A549 (cell line): ENCODE results near the gene EXOG. TPM values are rescaled to one million over a fixed set of nuclear protein-coding genes. Genes with fewer than 3 reads are reported as not detected.

Experiments
- ATAC-seq, 2 experiments: fragments of 200-7000 bp in 1 of 2; fragments of >200 bp in 1 of 2; cut with Nextera tagmentation in 1 of 2; cut with Tn5 transposase in 1 of 2; 3 replicates each; pipeline versions ENCODE4 v1.8.0 to v1.9.1; 2018 to 2020; ENCODE audit warnings: mild to moderate bottlenecking in 1 of 2, moderate library complexity in 1 of 2
- CTCF ChIA-PET: fragments of 300-600 bp; sonication (Branson Sonifier 250); formaldehyde crosslinking; extraction: SDS; loops from one replicate; lab custom pipeline; 2021; ENCODE audit warnings: antibody characterized with exemption, inconsistent platforms; lab: Yijun Ruan, JAX
- POLR2A ChIA-PET: fragments of 350-600 bp; formaldehyde crosslinking; extraction: SDS; loops from one replicate; lab custom pipeline; 2021; ENCODE audit warnings: antibody characterized with exemption, inconsistent platforms; lab: Yijun Ruan, JAX
- DNase-seq, 2 experiments: peaks; one replicate each; pipeline versions ENCODE4 v3.0.0 to v3.0.0-alpha.2; 2011 to 2016; ENCODE audit warnings: low read depth in 1 of 2, low spot score in 1 of 2
- FAIRE-seq: peaks from 2 replicates; lab custom pipeline; 2011; peaks lifted over from hg19 to GRCh38; lab: Jason Lieb, UNC
- H3K27ac ChIP-seq, 2 experiments: fragments of >200 bp; sonication (Bioruptor Twin); formaldehyde crosslinking; 3 replicates each; pipeline ENCODE4 v1.5.1; 2016 to 2017
- H3K4me1 ChIP-seq: fragments of >200 bp; sonication (Bioruptor Twin); formaldehyde crosslinking; 3 replicates; pipeline ENCODE4 v1.6.1; 2016
- H3K4me2 ChIP-seq: fragments of >200 bp; sonication (Bioruptor Twin); formaldehyde crosslinking; 3 replicates; pipeline ENCODE4 v1.6.1; 2016
- H3K4me3 ChIP-seq: fragments of >200 bp; sonication (Bioruptor Twin); formaldehyde crosslinking; 3 replicates; pipeline ENCODE4 v1.5.1; 2016
- H3K9me3 ChIP-seq: fragments of >200 bp; sonication (Bioruptor Twin); formaldehyde crosslinking; 3 replicates; pipeline ENCODE4 v1.6.1; 2016
- CHD2 ChIP-seq: fragments of 150-350 bp; IDR thresholded peaks from 2 replicates; pipeline ENCODE4 v1.6.1; 2014; ENCODE audit warnings: low read length; ENCODE audit not compliant: partially characterized antibody
- CHD4 ChIP-seq: fragments of 200-600 bp; sonication (generic); IDR thresholded peaks from 2 replicates; pipeline ENCODE4 v1.6.1; 2016; ENCODE audit warnings: antibody characterized with exemption, mild to moderate bottlenecking, borderline replicate concordance
- EP300 ChIP-seq, 2 experiments: fragments of >200 bp; sonication (Bioruptor Twin); formaldehyde crosslinking; IDR thresholded peaks; 2 replicates in 1 of 2; 3 replicates in 1 of 2; pipeline ENCODE4 v1.6.1; 2016 to 2017
- ESRRA ChIP-seq: fragments of 150-350 bp; IDR thresholded peaks from 2 replicates; pipeline ENCODE4 v1.6.1; 2014; ENCODE audit warnings: mild to moderate bottlenecking, low read length, borderline replicate concordance
- FOXS1 ChIP-seq: fragments of 250-450 bp; sonication (Bioruptor Pico); IDR thresholded peaks from 2 replicates; pipeline ENCODE4 v1.5.0; 2020; ENCODE audit warnings: mild to moderate bottlenecking, moderate library complexity
- HEYL ChIP-seq: fragments of 250-450 bp; sonication (Bioruptor Pico); IDR thresholded peaks from 2 replicates; pipeline ENCODE4 v1.8.0; 2021; ENCODE audit warnings: mild to moderate bottlenecking, moderate library complexity
- HOXB5 ChIP-seq: fragments of 250-450 bp; sonication (Bioruptor Pico); IDR thresholded peaks from 2 replicates; pipeline ENCODE4 v1.5.0; 2020; ENCODE audit warnings: mild to moderate bottlenecking, moderate library complexity
- KDM1A ChIP-seq: fragments of 200-600 bp; sonication (generic); IDR thresholded peaks from 2 replicates; pipeline ENCODE4 v1.6.1; 2016; ENCODE audit warnings: low read depth, mild to moderate bottlenecking
- MAFK ChIP-seq: fragments of 450-650 bp; IDR thresholded peaks from 2 replicates; pipeline ENCODE4 v1.6.1; 2014; ENCODE audit not compliant: partially characterized antibody
- MAZ ChIP-seq: fragments of 150-350 bp; IDR thresholded peaks from 2 replicates; pipeline ENCODE4 v1.6.1; 2014; ENCODE audit warnings: antibody characterized with exemption, low read depth, low read length, borderline replicate concordance
- NFE2L2 ChIP-seq: fragments of 150-350 bp; conservative IDR thresholded peaks from 2 replicates; pipeline ENCODE4 v1.6.1; 2014; ENCODE audit warnings: low read length
- NPAS2 ChIP-seq: fragments of 250-450 bp; sonication (Bioruptor Pico); IDR thresholded peaks from 2 replicates; pipeline ENCODE4 v1.8.0; 2022; ENCODE audit warnings: mild to moderate bottlenecking, moderate library complexity, borderline replicate concordance
- POLR2AphosphoS2 ChIP-seq: conservative IDR thresholded peaks from 2 replicates; pipeline ENCODE4 v1.6.1; 2012; ENCODE audit warnings: low read length, improper control_type of control experiment, inconsistent platforms
- RAD21 ChIP-seq, 2 experiments: fragments of >200 bp in 1 of 2; sonication (Bioruptor Twin) in 1 of 2; formaldehyde crosslinking in 1 of 2; IDR thresholded peaks in 1 of 2; conservative IDR thresholded peaks in 1 of 2; 2 replicates in 1 of 2; 3 replicates in 1 of 2; pipeline ENCODE4 v1.6.1; 2012 to 2018; ENCODE audit warnings: inconsistent platforms in 1 of 2
- RARB ChIP-seq: fragments of 250-450 bp; sonication (Bioruptor Pico); IDR thresholded peaks from 2 replicates; pipeline ENCODE4 v1.8.0; 2021; ENCODE audit warnings: mild to moderate bottlenecking, moderate library complexity
- RCOR1 ChIP-seq: fragments of 150-350 bp; IDR thresholded peaks from 2 replicates; pipeline ENCODE4 v1.6.1; 2014; ENCODE audit warnings: antibody characterized with exemption, low read length, low read depth
- RFX5 ChIP-seq: fragments of 450-650 bp; IDR thresholded peaks from 2 replicates; pipeline ENCODE4 v1.7.1; 2014; ENCODE audit warnings: antibody characterized with exemption, mild to moderate bottlenecking, moderate library complexity
- SREBF2 ChIP-seq: fragments of 450-650 bp; IDR thresholded peaks from 2 replicates; pipeline ENCODE4 v1.6.1; 2014; ENCODE audit warnings: mild to moderate bottlenecking, moderate library complexity
- TP53 ChIP-seq: fragments of 250-450 bp; sonication (Bioruptor Pico); IDR thresholded peaks from 2 replicates; pipeline ENCODE4 v1.5.0; 2021; ENCODE audit warnings: mild to moderate bottlenecking, moderate library complexity
- ZNF302 ChIP-seq: fragments of 250-450 bp; sonication (Bioruptor Pico); IDR thresholded peaks from 2 replicates; pipeline ENCODE4 v1.9.0; 2021; ENCODE audit warnings: inconsistent platforms, mild to moderate bottlenecking, moderate library complexity
- ZSCAN20 ChIP-seq: fragments of 250-450 bp; sonication (Bioruptor Pico); IDR thresholded peaks from 2 replicates; pipeline ENCODE4 v1.8.0; 2022; ENCODE audit warnings: mild to moderate bottlenecking, moderate library complexity
- WGBS: methylation state at CpG from one replicate; pipeline ENCODE4 v1.1.6; 2017; ENCODE audit errors: missing lambda C conversion rate; 5-methylcytosine and 5-hydroxymethylcytosine counted together
- polyA plus RNA-seq, 4 experiments: library from polyadenylated mRNA; depleted of rRNA in 3 of 4; stranded (reverse); fragments of >200 nt; fragmentation: RNase III in 1 of 4; extraction: RNeasy Plus Mini Kit Qiagen cat#74134 plus additional on column Dnase treatment in 1 of 4; gene quantifications; 2 replicates in 3 of 4; 3 replicates in 1 of 4; pipeline ENCODE4 v1.2.3, GENCODE V29; 2011 to 2017
- TF ChIP-seq, protein P1 (sequence below): fragments of 250-450 bp; sonication (Bioruptor Pico); IDR thresholded peaks from 2 replicates; pipeline ENCODE4 v1.5.0; 2020; ENCODE audit warnings: low read depth, mild to moderate bottlenecking, moderate library complexity
- TF ChIP-seq, protein P2 (sequence below): fragments of 200-600 bp; sonication (generic); IDR thresholded peaks from 2 replicates; pipeline ENCODE4 v1.6.1; 2016; ENCODE audit warnings: antibody characterized with exemption, mild to moderate bottlenecking, moderate library complexity
- TF ChIP-seq, protein P3 (sequence below): fragments of >200 bp; sonication (Bioruptor Twin); formaldehyde crosslinking; IDR thresholded peaks from 2 replicates; pipeline ENCODE4 v1.6.1; 2016
- TF ChIP-seq, protein P4 (sequence below): IDR thresholded peaks from 2 replicates; pipeline ENCODE4 v1.6.1; 2012; ENCODE audit warnings: low read depth, borderline replicate concordance
- TF ChIP-seq, protein P5 (sequence below): fragments of 450-650 bp; IDR thresholded peaks from 2 replicates; pipeline ENCODE4 v1.6.1; 2014; ENCODE audit warnings: antibody characterized with exemption
- TF ChIP-seq, protein P6 (sequence below): IDR thresholded peaks from 2 replicates; pipeline ENCODE4 v1.6.1; 2012

Gene EXOG
- polyA plus RNA-seq, 2 of the 4 experiments (the other 2 are of a cell fraction) = 11.2 to 17.1 TPM

DNA sequence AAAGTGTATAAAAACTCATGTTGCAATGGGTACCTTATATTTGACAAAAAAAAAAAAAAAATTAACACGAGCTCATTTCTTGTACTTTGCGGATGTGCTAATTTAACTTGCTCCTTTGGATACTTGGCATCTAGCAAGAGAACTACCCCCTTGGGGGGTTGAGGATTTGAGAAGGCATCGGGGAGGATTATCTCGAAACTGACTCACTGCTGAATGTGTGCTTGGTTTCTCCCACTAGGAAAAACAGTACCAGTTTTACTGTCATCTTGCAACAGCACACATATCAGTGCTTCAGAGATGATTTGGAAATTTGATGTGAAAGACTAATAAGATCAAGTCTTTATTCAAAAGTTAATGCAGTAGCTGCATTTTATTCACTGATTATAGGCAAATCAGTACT, 891 bp downstream of the EXOG start:
- Histone ChIP-seq H3K4me2 (peak overlapping the region; percentile 82), H3K4me1 (peaks cover 6% of the 10 kb centered on the region; the same call in 1 of the 3 replicates), H3K4me3 (peak overlapping the region; percentile 64), H3K9me3 (no peaks in the 10 kb centered on the region), H3K27ac (peak overlapping the region; percentile 79 to 87; a peak in 5 of 6 replicates)
- FAIRE-seq = no peak
- TF ChIP-seq RCOR1 (no peak), NFE2L2 (no peak), NPAS2 (CRISPR knock-in tag) (no peak), MAZ (no peak), CHD4 (no peak), RARB (CRISPR knock-in tag) (no peak), EP300 (IDR thresholded peaks at IDR 0.05) (no peak), CHD2 (no peak), ZNF302 (CRISPR knock-in tag) (no peak), ZSCAN20 (no peak), TP53 (no peak)
- TF ChIP-seq, protein P1, sequence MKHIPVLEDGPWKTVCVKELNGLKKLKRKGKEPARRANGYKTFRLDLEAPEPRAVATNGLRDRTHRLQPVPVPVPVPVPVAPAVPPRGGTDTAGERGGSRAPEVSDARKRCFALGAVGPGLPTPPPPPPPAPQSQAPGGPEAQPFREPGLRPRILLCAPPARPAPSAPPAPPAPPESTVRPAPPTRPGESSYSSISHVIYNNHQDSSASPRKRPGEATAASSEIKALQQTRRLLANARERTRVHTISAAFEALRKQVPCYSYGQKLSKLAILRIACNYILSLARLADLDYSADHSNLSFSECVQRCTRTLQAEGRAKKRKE (CRISPR knock-in tag) = no peak
- TF ChIP-seq, protein P2, sequence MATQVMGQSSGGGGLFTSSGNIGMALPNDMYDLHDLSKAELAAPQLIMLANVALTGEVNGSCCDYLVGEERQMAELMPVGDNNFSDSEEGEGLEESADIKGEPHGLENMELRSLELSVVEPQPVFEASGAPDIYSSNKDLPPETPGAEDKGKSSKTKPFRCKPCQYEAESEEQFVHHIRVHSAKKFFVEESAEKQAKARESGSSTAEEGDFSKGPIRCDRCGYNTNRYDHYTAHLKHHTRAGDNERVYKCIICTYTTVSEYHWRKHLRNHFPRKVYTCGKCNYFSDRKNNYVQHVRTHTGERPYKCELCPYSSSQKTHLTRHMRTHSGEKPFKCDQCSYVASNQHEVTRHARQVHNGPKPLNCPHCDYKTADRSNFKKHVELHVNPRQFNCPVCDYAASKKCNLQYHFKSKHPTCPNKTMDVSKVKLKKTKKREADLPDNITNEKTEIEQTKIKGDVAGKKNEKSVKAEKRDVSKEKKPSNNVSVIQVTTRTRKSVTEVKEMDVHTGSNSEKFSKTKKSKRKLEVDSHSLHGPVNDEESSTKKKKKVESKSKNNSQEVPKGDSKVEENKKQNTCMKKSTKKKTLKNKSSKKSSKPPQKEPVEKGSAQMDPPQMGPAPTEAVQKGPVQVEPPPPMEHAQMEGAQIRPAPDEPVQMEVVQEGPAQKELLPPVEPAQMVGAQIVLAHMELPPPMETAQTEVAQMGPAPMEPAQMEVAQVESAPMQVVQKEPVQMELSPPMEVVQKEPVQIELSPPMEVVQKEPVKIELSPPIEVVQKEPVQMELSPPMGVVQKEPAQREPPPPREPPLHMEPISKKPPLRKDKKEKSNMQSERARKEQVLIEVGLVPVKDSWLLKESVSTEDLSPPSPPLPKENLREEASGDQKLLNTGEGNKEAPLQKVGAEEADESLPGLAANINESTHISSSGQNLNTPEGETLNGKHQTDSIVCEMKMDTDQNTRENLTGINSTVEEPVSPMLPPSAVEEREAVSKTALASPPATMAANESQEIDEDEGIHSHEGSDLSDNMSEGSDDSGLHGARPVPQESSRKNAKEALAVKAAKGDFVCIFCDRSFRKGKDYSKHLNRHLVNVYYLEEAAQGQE = no peak
- TF ChIP-seq, protein P3, sequence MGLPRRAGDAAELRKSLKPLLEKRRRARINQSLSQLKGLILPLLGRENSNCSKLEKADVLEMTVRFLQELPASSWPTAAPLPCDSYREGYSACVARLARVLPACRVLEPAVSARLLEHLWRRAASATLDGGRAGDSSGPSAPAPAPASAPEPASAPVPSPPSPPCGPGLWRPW = no peak
- ATAC-seq = no peak
- WGBS = 67% methylated on average over 4 of the region's 4 CpGs
- DNase-seq = no peak
- ChIA-PET CTCF (interaction anchor here (0.6 to 3.3 kb wide), 17 partner anchors 10 to 503 kb away, joined by 3 to 21 read pairs (median 6); partner anchors contain the start of gene XYLB), POLR2A (interaction anchor here (0.6 to 0.7 kb wide), 5 partner anchors 9 to 1903 kb away, joined by 3 to 6 read pairs (median 4); no protein-coding TSS in a partner anchor)

DNA sequence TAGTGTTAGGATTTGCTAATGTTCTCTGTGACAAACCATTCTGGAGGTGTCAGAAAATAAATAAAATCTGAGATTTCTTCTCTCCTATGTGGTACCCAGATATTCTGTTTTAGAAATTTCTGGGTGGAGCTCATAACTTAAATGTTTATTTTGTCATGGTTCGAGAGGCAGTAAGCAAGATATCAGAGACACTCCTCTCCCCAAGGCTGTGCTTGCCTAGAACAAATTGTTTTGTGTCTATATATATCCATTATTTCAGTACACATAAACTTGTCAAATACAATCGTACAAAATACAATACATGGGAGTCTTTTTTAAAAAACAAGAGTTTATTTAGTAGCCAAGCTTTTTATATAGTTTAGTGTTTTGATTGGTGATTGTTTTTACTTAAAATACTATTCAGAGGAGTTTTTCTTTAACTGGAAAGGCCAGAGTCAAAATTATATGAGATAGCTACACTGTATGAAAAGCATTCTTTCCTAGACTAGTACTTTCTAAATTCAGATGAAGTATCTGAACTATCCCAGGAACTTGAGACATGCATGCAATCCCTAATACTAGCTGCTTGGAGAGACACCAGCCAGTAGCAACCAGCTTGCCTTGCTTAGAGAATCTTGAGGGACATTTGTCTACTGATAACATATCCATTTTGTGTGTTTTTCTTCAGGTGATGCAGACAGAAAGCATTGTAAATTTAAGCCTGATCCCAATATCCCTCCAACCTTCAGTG, 4.7 kb downstream of the EXOG start:
- Histone ChIP-seq H3K27ac (no peak overlapping the region), H3K9me3 (no peaks in the 10 kb centered on the region), H3K4me2 (no peak overlapping the region), H3K4me3 (no peak overlapping the region), H3K4me1 (peaks cover 6% of the 10 kb centered on the region; the same call in 1 of the 3 replicates)
- POLR2A ChIA-PET = no interaction called here
- no peak for FAIRE-seq
- WGBS = 89% methylated on average over 2 of the region's 2 CpGs
- TF ChIP-seq KDM1A (no peak), POLR2AphosphoS2 (no peak), FOXS1 (CRISPR knock-in tag) (no peak), RFX5 (no peak), MAFK (no peak), RARB (CRISPR knock-in tag) (no peak), HOXB5 (CRISPR knock-in tag) (no peak), RAD21 (conservative IDR thresholded peaks at IDR 0.05 in 1 of 2, IDR thresholded peaks at IDR 0.05 in 1 of 2) (no peak), ESRRA (no peak), HEYL (no peak), NPAS2 (CRISPR knock-in tag) (no peak), SREBF2 (no peak)
- TF ChIP-seq, protein P4, sequence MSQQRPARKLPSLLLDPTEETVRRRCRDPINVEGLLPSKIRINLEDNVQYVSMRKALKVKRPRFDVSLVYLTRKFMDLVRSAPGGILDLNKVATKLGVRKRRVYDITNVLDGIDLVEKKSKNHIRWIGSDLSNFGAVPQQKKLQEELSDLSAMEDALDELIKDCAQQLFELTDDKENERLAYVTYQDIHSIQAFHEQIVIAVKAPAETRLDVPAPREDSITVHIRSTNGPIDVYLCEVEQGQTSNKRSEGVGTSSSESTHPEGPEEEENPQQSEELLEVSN = no peak
- TF ChIP-seq, protein P5, sequence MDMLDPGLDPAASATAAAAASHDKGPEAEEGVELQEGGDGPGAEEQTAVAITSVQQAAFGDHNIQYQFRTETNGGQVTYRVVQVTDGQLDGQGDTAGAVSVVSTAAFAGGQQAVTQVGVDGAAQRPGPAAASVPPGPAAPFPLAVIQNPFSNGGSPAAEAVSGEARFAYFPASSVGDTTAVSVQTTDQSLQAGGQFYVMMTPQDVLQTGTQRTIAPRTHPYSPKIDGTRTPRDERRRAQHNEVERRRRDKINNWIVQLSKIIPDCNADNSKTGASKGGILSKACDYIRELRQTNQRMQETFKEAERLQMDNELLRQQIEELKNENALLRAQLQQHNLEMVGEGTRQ = no peak
- TF ChIP-seq, protein P3 = no peak
- TF ChIP-seq, protein P6, sequence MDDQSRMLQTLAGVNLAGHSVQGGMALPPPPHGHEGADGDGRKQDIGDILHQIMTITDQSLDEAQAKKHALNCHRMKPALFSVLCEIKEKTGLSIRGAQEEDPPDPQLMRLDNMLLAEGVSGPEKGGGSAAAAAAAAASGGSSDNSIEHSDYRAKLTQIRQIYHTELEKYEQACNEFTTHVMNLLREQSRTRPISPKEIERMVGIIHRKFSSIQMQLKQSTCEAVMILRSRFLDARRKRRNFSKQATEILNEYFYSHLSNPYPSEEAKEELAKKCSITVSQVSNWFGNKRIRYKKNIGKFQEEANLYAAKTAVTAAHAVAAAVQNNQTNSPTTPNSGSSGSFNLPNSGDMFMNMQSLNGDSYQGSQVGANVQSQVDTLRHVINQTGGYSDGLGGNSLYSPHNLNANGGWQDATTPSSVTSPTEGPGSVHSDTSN = no peak
- CTCF ChIA-PET = interaction anchor here (0.7 to 4.1 kb wide), 6 partner anchors 12 to 154 kb away, joined by 3 to 31 read pairs (median 3); partner anchors contain the start of gene XYLB
- DNase-seq = no peak
- ATAC-seq = no peak
